NCI-H510A treated with DMSO at 0.1 percent for 48 hours (cell line): Measurements from ENCODE around the gene HTRA1.

Experiments
- DNase-seq: peaks from one replicate; lab custom pipeline; 2025; lab: John Stamatoyannopoulos, UW

The HTRA1 gene

GRCh38 chr10:122554131-122555036 lies 93.0 kb downstream of the HTRA1 start:
- no peak for DNase-seq

DNA sequence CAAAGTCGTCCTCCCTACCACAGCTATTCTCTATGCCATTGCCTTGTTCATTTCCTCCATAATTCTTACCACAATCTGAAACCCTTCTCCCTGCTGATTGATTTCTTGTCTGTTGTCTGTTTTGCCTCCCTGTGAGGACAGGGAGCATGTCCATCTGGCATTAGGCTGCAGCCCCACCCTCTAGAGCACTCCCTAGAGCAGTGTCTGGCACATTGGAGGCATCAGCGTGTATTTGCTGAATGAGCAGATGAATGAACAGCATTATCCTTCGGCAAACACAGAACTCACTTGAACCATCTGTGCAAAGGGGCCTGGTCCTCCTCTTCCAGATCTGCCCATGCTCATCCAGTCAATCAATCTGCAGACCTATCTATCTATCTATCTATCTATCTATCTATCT lies 94.1 kb downstream of the HTRA1 start:
- peak; percentile 7 for DNase-seq

DNA sequence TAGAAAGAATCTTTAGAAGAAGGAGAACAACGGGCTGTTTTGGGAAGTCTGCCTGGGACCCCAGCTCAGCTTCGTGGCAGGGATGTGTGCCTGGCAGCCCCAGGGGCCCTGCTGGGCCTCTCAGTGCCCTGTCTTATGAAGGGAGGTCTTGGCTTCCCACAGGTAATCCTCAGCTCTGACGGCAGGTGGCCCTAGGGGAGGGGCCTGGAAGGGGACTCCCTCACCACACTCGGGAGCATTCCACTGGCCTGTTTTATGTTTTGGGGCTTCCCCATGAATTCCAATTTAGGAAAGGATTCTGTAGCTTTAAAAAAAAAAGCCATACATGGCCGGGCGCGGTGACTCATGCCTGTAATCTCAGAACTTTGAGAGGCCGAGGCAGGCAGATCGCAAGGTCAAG lies 96.2 kb downstream of the HTRA1 start:
- DNase-seq = no peak

- DNase-seq = no peak
Measured at GRCh38 chr10:122558452-122558851, 97.1 kb downstream of the HTRA1 start.

GRCh38 chr10:122559228-122559627 lies 97.9 kb downstream of the HTRA1 start:
- DNase-seq = no peak

GRCh38 chr10:122560279-122560804 lies 99.0 kb downstream of the HTRA1 start, which contains the start of gene DMBT1:
DMBT1 (plus strand) TSS chr10:122560754; CDS start chr10:122560771, 17 bp downstream.
- no peak for DNase-seq

GRCh38 chr10:122561212-122561611 lies 99.9 kb downstream of the HTRA1 start:
- peak; percentile 30 for DNase-seq

DNA sequence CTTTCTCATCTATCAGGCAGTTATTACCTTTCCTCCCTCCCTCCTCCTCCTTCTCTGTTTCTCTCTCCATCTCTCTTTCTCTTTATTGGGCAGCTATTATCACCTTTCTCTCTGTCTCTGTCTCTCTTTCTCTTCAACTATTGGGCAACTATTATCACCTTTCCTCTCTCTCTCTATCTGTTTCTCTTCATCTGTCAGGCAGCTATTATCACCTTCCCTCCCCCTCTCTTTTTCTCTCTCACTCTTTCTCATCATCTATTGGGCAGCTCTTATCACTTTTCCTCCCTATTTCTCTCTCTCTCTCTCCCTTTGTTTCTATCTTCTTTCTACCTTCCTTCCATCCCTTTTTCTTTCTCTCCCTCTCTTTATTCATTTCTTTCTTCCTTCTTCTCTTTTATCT lies 100.4 kb downstream of the HTRA1 start:
- DNase-seq = no peak
